Measurements from ENCODE around the gene TUBGCP2. TPM values are rescaled to one million over a fixed set of nuclear protein-coding genes. Genes with fewer than 3 reads are reported as not detected.

The TUBGCP2 gene
- total RNA-seq, 1 experiment from 2014 or later, result 35.4 TPM

- Histone ChIP-seq H3K79me2 (ENCODE audit: insufficient read depth, low read length) (no peaks in the 10 kb centered on the region), H3K9ac (ENCODE audit: low read length) (no peak overlapping the region), H3K36me3 (ENCODE audit: control insufficient read depth in 1 of 2, insufficient read depth in 2 of 2, low read length in 2 of 2) (no peaks in the 10 kb centered on the region), H4K20me1 (ENCODE audit: insufficient read depth) (no peaks in the 10 kb centered on the region), H3K9me2 (ENCODE audit: insufficient read depth) (no peaks in the 10 kb centered on the region), H3K27ac (ENCODE audit: low read depth, low read length) (no peak overlapping the region), H2AFZ (ENCODE audit: low read depth, low read length, poor library complexity, severe bottlenecking) (no peak overlapping the region), H3K27me3 (ENCODE audit: insufficient read depth, low read length) (no peaks in the 10 kb centered on the region), H3K4me2 (ENCODE audit: low read length) (no peak overlapping the region), H3K4me3 (replicated peaks in 1 of 2; ENCODE audit: low read depth in 1 of 2, low read length in 2 of 2) (no peak overlapping the region), H3K9me3 (ENCODE audit: control insufficient read depth in 1 of 2, insufficient read depth in 1 of 2, low read depth in 1 of 2, low read length in 2 of 2) (no peaks in the 10 kb centered on the region), H3K4me1 (ENCODE audit: control insufficient read depth in 1 of 2, insufficient read depth in 2 of 2, low read length in 2 of 2) (peaks cover 16 to 27% of the 10 kb centered on the region in 2 experiments)
- ATAC-seq (no peak), DNase-seq (ENCODE audit: low read depth, low spot score) (no peak)
- TF ChIP-seq, protein P1, sequence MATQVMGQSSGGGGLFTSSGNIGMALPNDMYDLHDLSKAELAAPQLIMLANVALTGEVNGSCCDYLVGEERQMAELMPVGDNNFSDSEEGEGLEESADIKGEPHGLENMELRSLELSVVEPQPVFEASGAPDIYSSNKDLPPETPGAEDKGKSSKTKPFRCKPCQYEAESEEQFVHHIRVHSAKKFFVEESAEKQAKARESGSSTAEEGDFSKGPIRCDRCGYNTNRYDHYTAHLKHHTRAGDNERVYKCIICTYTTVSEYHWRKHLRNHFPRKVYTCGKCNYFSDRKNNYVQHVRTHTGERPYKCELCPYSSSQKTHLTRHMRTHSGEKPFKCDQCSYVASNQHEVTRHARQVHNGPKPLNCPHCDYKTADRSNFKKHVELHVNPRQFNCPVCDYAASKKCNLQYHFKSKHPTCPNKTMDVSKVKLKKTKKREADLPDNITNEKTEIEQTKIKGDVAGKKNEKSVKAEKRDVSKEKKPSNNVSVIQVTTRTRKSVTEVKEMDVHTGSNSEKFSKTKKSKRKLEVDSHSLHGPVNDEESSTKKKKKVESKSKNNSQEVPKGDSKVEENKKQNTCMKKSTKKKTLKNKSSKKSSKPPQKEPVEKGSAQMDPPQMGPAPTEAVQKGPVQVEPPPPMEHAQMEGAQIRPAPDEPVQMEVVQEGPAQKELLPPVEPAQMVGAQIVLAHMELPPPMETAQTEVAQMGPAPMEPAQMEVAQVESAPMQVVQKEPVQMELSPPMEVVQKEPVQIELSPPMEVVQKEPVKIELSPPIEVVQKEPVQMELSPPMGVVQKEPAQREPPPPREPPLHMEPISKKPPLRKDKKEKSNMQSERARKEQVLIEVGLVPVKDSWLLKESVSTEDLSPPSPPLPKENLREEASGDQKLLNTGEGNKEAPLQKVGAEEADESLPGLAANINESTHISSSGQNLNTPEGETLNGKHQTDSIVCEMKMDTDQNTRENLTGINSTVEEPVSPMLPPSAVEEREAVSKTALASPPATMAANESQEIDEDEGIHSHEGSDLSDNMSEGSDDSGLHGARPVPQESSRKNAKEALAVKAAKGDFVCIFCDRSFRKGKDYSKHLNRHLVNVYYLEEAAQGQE (IDR thresholded peaks at IDR 0.05; ENCODE audit: low read depth), result no peak
- TF ChIP-seq EZH2phosphoT487 (IDR thresholded peaks at IDR 0.05; ENCODE audit: borderline replicate concordance) (no peak), RAD21 (IDR thresholded peaks at IDR 0.05; ENCODE audit: low read depth) (no peak), ZFX (IDR thresholded peaks at IDR 0.05) (no peak), ELF1 (IDR thresholded peaks at IDR 0.05; ENCODE audit: borderline replicate concordance, low read depth) (no peak), YY1 (IDR thresholded peaks at IDR 0.05; ENCODE audit: extremely low read depth, insufficient replicate concordance, low read depth, low read length) (no peak), POLR2A (IDR thresholded peaks at IDR 0.05; ENCODE audit: borderline replicate concordance, extremely low read depth, insufficient read depth, insufficient read length) (no peak), CEBPB (IDR thresholded peaks at IDR 0.05; ENCODE audit: low read depth) (no peak), SIN3A (IDR thresholded peaks at IDR 0.05; ENCODE audit: low read depth) (no peak), TCF7L2 (IDR thresholded peaks at IDR 0.05; ENCODE audit: borderline replicate concordance, extremely low read depth, insufficient read depth, insufficient read length) (no peak), ZNF274 (IDR thresholded peaks at IDR 0.05; ENCODE audit: low read depth, low read length) (no peak), SRF (IDR thresholded peaks at IDR 0.05; ENCODE audit: low read depth) (no peak)
- TF ChIP-seq, protein P2, sequence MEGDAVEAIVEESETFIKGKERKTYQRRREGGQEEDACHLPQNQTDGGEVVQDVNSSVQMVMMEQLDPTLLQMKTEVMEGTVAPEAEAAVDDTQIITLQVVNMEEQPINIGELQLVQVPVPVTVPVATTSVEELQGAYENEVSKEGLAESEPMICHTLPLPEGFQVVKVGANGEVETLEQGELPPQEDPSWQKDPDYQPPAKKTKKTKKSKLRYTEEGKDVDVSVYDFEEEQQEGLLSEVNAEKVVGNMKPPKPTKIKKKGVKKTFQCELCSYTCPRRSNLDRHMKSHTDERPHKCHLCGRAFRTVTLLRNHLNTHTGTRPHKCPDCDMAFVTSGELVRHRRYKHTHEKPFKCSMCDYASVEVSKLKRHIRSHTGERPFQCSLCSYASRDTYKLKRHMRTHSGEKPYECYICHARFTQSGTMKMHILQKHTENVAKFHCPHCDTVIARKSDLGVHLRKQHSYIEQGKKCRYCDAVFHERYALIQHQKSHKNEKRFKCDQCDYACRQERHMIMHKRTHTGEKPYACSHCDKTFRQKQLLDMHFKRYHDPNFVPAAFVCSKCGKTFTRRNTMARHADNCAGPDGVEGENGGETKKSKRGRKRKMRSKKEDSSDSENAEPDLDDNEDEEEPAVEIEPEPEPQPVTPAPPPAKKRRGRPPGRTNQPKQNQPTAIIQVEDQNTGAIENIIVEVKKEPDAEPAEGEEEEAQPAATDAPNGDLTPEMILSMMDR (IDR thresholded peaks at IDR 0.05 in 2 of 3, conservative IDR thresholded peaks at IDR 0.05 in 1 of 3; ENCODE audit: borderline replicate concordance in 1 of 3, insufficient read depth in 1 of 3, low read depth in 2 of 3, low read length in 2 of 3), result no peak
- ChIA-PET CTCF (no interaction called here), RAD21 (ENCODE audit: low non-redundant PET in 1 of 2, low total read pairs in 2 of 2, uncharacterized antibody in 2 of 2, unreplicated experiment in 2 of 2) (no interaction called here), POLR2A (no interaction called here)
- no TSS peak for BruUV-seq (replicated peaks)
- intact Hi-C loops (cut with micrococcal nuclease), result no loop called here
These were observed 44.2 kb downstream of the TUBGCP2 start for GRCh38 chr10:133264461-133264860.
